A673 (cell line): ENCODE measurements around the gene PDE4B.

ENCODE experiments used
- EZH2 ChIP-seq: fragments of 200-600 bp; sonication (generic); IDR thresholded peaks from 2 replicates; pipeline ENCODE4 v1.6.1; 2017; ENCODE audit warnings: borderline replicate concordance, low read depth, mild to moderate bottlenecking, mixed read lengths, antibody characterized with exemption, low read length; ENCODE audit not compliant: poor library complexity, severe bottlenecking
- TF ChIP-seq, protein P1 (sequence below): fragments of 300-800, 200-600 bp; sonication (generic); conservative IDR thresholded peaks from 2 replicates; pipeline ENCODE4 v1.5.1; 2017; ENCODE audit warnings: low read depth, mild to moderate bottlenecking, antibody characterized with exemption, low read length, moderate library complexity, mixed read lengths

DNA sequence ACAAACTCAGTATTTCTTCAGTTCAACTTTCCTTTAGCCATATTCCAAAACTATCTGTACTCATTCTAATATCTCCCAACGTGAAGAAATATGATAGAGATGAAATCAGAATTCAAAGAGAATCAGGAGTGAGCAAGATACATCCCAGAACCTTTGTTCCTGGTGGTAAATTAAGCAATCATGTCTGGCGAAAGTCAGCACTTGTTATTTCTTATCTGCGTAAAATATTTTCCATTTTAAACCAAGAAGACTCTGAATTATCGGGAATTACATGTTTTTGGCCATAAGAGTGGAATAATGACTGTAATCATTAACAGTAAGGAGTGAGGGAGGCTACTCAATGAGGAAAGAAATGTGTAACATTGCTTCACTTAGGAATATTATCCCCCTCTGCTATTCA lies 253.7 kb downstream of the PDE4B start:
- TF ChIP-seq, protein P1, sequence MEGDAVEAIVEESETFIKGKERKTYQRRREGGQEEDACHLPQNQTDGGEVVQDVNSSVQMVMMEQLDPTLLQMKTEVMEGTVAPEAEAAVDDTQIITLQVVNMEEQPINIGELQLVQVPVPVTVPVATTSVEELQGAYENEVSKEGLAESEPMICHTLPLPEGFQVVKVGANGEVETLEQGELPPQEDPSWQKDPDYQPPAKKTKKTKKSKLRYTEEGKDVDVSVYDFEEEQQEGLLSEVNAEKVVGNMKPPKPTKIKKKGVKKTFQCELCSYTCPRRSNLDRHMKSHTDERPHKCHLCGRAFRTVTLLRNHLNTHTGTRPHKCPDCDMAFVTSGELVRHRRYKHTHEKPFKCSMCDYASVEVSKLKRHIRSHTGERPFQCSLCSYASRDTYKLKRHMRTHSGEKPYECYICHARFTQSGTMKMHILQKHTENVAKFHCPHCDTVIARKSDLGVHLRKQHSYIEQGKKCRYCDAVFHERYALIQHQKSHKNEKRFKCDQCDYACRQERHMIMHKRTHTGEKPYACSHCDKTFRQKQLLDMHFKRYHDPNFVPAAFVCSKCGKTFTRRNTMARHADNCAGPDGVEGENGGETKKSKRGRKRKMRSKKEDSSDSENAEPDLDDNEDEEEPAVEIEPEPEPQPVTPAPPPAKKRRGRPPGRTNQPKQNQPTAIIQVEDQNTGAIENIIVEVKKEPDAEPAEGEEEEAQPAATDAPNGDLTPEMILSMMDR, result no peak
- TF ChIP-seq EZH2, result no peak
